ENCODE measurements around the gene GABARAP.
A peak's percentile ranks its signal among the peaks of the same experiment; 100 is the strongest.

The GABARAP gene

GRCh38 chr17:7220593-7221277, 21.5 kb downstream of the GABARAP start:
- H3K4me3 ChIP-seq (ENCODE audit: low read depth, low read length), result peak overlapping the region; percentile 83
- H3K36me3 ChIP-seq (ENCODE audit: control insufficient read depth in 2 of 2, insufficient read depth in 1 of 2, low read length in 2 of 2), result peaks cover 20 to 48% of the 10 kb centered on the region in 2 experiments; a peak in 2 of 3 replicates
- ChIA-PET CTCF (interaction anchor here (0.6 to 4.2 kb wide), 17 partner anchors 10 to 174 kb away, joined by 3 to 34 read pairs (median 6); partner anchors contain the start of genes DVL2, GABARAP, PHF23 and SLC2A4), POLR2A (interaction anchor here (0.5 to 9.8 kb wide), 18 partner anchors 13 to 937 kb away, joined by 3 to 284 read pairs (median 6); partner anchors contain the start of genes CTDNEP1, DVL2, ELP5 and GABARAP)
- H3K27ac ChIP-seq (ENCODE audit: extremely low read depth, low read depth, low read length), result peak overlapping the region; percentile 83; the same call in 1 of the 2 replicates
- no peaks in the 10 kb centered on the region for H3K9me3 ChIP-seq (ENCODE audit: control insufficient read depth, insufficient read depth, low read depth, low read length)
- H3K4me1 ChIP-seq (ENCODE audit: control insufficient read depth, insufficient read depth, low read length), result peaks cover 7% of the 10 kb centered on the region; the same call in 1 of the 2 replicates
- TF ChIP-seq, protein P1, sequence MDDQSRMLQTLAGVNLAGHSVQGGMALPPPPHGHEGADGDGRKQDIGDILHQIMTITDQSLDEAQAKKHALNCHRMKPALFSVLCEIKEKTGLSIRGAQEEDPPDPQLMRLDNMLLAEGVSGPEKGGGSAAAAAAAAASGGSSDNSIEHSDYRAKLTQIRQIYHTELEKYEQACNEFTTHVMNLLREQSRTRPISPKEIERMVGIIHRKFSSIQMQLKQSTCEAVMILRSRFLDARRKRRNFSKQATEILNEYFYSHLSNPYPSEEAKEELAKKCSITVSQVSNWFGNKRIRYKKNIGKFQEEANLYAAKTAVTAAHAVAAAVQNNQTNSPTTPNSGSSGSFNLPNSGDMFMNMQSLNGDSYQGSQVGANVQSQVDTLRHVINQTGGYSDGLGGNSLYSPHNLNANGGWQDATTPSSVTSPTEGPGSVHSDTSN (CRISPR knock-in tag; IDR thresholded peaks at IDR 0.05), result 0 out of 2 replicates have a peak, but pooled peaks have one; percentile 39
- no peak for TF ChIP-seq ZNF530 (tag by site-specific recombination; IDR thresholded peaks at IDR 0.05; ENCODE audit: low read depth)
- no peak for TF ChIP-seq RBAK (tag by site-specific recombination; IDR thresholded peaks at IDR 0.05)
- TF ChIP-seq, protein P2, sequence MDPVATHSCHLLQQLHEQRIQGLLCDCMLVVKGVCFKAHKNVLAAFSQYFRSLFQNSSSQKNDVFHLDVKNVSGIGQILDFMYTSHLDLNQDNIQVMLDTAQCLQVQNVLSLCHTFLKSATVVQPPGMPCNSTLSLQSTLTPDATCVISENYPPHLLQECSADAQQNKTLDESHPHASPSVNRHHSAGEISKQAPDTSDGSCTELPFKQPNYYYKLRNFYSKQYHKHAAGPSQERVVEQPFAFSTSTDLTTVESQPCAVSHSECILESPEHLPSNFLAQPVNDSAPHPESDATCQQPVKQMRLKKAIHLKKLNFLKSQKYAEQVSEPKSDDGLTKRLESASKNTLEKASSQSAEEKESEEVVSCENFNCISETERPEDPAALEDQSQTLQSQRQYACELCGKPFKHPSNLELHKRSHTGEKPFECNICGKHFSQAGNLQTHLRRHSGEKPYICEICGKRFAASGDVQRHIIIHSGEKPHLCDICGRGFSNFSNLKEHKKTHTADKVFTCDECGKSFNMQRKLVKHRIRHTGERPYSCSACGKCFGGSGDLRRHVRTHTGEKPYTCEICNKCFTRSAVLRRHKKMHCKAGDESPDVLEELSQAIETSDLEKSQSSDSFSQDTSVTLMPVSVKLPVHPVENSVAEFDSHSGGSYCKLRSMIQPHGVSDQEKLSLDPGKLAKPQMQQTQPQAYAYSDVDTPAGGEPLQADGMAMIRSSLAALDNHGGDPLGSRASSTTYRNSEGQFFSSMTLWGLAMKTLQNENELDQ (tag by site-specific recombination; IDR thresholded peaks at IDR 0.05; ENCODE audit: low read depth), result no peak
- no peak for TF ChIP-seq ZNF169 (tag by site-specific recombination; IDR thresholded peaks at IDR 0.05)
- no peak for TF ChIP-seq ZNF747 (tag by site-specific recombination; IDR thresholded peaks at IDR 0.05)
- TF ChIP-seq, protein P3, sequence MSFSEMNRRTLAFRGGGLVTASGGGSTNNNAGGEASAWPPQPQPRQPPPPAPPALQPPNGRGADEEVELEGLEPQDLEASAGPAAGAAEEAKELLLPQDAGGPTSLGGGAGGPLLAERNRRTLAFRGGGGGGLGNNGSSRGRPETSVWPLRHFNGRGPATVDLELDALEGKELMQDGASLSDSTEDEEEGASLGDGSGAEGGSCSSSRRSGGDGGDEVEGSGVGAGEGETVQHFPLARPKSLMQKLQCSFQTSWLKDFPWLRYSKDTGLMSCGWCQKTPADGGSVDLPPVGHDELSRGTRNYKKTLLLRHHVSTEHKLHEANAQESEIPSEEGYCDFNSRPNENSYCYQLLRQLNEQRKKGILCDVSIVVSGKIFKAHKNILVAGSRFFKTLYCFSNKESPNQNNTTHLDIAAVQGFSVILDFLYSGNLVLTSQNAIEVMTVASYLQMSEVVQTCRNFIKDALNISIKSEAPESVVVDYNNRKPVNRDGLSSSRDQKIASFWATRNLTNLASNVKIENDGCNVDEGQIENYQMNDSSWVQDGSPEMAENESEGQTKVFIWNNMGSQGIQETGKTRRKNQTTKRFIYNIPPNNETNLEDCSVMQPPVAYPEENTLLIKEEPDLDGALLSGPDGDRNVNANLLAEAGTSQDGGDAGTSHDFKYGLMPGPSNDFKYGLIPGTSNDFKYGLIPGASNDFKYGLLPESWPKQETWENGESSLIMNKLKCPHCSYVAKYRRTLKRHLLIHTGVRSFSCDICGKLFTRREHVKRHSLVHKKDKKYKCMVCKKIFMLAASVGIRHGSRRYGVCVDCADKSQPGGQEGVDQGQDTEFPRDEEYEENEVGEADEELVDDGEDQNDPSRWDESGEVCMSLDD (tag by site-specific recombination; IDR thresholded peaks at IDR 0.05), result no peak
- no peak for TF ChIP-seq ZNF48 (tag by site-specific recombination; IDR thresholded peaks at IDR 0.05)
- no peak for TF ChIP-seq ZNF266 (tag by site-specific recombination; IDR thresholded peaks at IDR 0.05; ENCODE audit: low read depth)
- TF ChIP-seq BCL11B (tag by site-specific recombination; IDR thresholded peaks at IDR 0.05; ENCODE audit: low read depth), result no peak
- TF ChIP-seq ZSCAN18 (tag by site-specific recombination; IDR thresholded peaks at IDR 0.05), result no peak
- TF ChIP-seq, protein P4, sequence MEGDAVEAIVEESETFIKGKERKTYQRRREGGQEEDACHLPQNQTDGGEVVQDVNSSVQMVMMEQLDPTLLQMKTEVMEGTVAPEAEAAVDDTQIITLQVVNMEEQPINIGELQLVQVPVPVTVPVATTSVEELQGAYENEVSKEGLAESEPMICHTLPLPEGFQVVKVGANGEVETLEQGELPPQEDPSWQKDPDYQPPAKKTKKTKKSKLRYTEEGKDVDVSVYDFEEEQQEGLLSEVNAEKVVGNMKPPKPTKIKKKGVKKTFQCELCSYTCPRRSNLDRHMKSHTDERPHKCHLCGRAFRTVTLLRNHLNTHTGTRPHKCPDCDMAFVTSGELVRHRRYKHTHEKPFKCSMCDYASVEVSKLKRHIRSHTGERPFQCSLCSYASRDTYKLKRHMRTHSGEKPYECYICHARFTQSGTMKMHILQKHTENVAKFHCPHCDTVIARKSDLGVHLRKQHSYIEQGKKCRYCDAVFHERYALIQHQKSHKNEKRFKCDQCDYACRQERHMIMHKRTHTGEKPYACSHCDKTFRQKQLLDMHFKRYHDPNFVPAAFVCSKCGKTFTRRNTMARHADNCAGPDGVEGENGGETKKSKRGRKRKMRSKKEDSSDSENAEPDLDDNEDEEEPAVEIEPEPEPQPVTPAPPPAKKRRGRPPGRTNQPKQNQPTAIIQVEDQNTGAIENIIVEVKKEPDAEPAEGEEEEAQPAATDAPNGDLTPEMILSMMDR (tag by site-specific recombination; IDR thresholded peaks at IDR 0.05), result peak; percentile 69
- 0 out of 2 replicates have a peak, but pooled peaks have one; percentile 19 for TF ChIP-seq ZNF677 (tag by site-specific recombination; IDR thresholded peaks at IDR 0.05)
- no peak for TF ChIP-seq REPIN1 (tag by site-specific recombination; IDR thresholded peaks at IDR 0.05; ENCODE audit: low read depth)
- TF ChIP-seq ZFP37 (tag by site-specific recombination; IDR thresholded peaks at IDR 0.05), result no peak
- TF ChIP-seq ZNF785 (tag by site-specific recombination; IDR thresholded peaks at IDR 0.05), result no peak
- TF ChIP-seq, protein P5, sequence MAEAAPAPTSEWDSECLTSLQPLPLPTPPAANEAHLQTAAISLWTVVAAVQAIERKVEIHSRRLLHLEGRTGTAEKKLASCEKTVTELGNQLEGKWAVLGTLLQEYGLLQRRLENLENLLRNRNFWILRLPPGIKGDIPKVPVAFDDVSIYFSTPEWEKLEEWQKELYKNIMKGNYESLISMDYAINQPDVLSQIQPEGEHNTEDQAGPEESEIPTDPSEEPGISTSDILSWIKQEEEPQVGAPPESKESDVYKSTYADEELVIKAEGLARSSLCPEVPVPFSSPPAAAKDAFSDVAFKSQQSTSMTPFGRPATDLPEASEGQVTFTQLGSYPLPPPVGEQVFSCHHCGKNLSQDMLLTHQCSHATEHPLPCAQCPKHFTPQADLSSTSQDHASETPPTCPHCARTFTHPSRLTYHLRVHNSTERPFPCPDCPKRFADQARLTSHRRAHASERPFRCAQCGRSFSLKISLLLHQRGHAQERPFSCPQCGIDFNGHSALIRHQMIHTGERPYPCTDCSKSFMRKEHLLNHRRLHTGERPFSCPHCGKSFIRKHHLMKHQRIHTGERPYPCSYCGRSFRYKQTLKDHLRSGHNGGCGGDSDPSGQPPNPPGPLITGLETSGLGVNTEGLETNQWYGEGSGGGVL (tag by site-specific recombination; IDR thresholded peaks at IDR 0.05), result no peak
- TF ChIP-seq ZNF501 (tag by site-specific recombination; IDR thresholded peaks at IDR 0.05), result 0 out of 2 replicates have a peak, but pooled peaks have one; percentile 13
- peak; percentile 74 for TF ChIP-seq KLF1 (tag by site-specific recombination; IDR thresholded peaks at IDR 0.05)
- TF ChIP-seq YY2 (tag by site-specific recombination; IDR thresholded peaks at IDR 0.05), result no peak
- TF ChIP-seq ZNF600 (tag by site-specific recombination; IDR thresholded peaks at IDR 0.05), result peak; percentile 70
- TF ChIP-seq OSR2 (tag by site-specific recombination; IDR thresholded peaks at IDR 0.05), result no peak
- peak; percentile 69 for TF ChIP-seq ZNF654 (tag by site-specific recombination; IDR thresholded peaks at IDR 0.05; ENCODE audit: low read depth)
- TF ChIP-seq KLF17 (tag by site-specific recombination; IDR thresholded peaks at IDR 0.05), result 0 out of 2 replicates have a peak, but pooled peaks have one; percentile 24
